Measurements from ENCODE around the gene CAMK4. TPM values are rescaled to one million over a fixed set of nuclear protein-coding genes. Genes with fewer than 3 reads are reported as not detected.

Gene CAMK4
- total RNA-seq, 1 experiment from 2014 or later, result 10.2 TPM

GRCh38 chr5:111375645-111376044 is 151.5 kb downstream of the CAMK4 start:
- H3K9ac ChIP-seq (ENCODE audit: low read length), result no peak overlapping the region
- no peak overlapping the region for H2AFZ ChIP-seq (ENCODE audit: low read depth, low read length, poor library complexity, severe bottlenecking)
- intact Hi-C loops (cut with micrococcal nuclease), result no loop called here
- DNase-seq (ENCODE audit: low read depth, low spot score) (no peak), ATAC-seq (no peak)
- no peak overlapping the region for H3K4me3 ChIP-seq (replicated peaks in 1 of 2; ENCODE audit: low read depth in 1 of 2, low read length in 2 of 2)
- H3K27me3 ChIP-seq (ENCODE audit: insufficient read depth, low read length), result no peaks in the 10 kb centered on the region
- no peaks in the 10 kb centered on the region for H3K79me2 ChIP-seq (ENCODE audit: insufficient read depth, low read length)
- no peaks in the 10 kb centered on the region for H3K4me1 ChIP-seq (ENCODE audit: control insufficient read depth in 1 of 2, insufficient read depth in 2 of 2, low read length in 2 of 2)
- ChIA-PET RAD21 (ENCODE audit: low non-redundant PET in 1 of 2, low total read pairs in 2 of 2, uncharacterized antibody in 2 of 2, unreplicated experiment in 2 of 2) (no interaction called here), CTCF (no interaction called here), POLR2A (no interaction called here)
- H4K20me1 ChIP-seq (ENCODE audit: insufficient read depth), result no peaks in the 10 kb centered on the region
- H3K36me3 ChIP-seq (ENCODE audit: control insufficient read depth in 1 of 2, insufficient read depth in 2 of 2, low read length in 2 of 2), result no peaks in the 10 kb centered on the region
- no peak for TF ChIP-seq RAD21 (IDR thresholded peaks at IDR 0.05; ENCODE audit: low read depth)
- TF ChIP-seq TCF7L2 (IDR thresholded peaks at IDR 0.05; ENCODE audit: borderline replicate concordance, extremely low read depth, insufficient read depth, insufficient read length), result no peak
- TF ChIP-seq, protein P1, sequence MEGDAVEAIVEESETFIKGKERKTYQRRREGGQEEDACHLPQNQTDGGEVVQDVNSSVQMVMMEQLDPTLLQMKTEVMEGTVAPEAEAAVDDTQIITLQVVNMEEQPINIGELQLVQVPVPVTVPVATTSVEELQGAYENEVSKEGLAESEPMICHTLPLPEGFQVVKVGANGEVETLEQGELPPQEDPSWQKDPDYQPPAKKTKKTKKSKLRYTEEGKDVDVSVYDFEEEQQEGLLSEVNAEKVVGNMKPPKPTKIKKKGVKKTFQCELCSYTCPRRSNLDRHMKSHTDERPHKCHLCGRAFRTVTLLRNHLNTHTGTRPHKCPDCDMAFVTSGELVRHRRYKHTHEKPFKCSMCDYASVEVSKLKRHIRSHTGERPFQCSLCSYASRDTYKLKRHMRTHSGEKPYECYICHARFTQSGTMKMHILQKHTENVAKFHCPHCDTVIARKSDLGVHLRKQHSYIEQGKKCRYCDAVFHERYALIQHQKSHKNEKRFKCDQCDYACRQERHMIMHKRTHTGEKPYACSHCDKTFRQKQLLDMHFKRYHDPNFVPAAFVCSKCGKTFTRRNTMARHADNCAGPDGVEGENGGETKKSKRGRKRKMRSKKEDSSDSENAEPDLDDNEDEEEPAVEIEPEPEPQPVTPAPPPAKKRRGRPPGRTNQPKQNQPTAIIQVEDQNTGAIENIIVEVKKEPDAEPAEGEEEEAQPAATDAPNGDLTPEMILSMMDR (IDR thresholded peaks at IDR 0.05 in 2 of 3, conservative IDR thresholded peaks at IDR 0.05 in 1 of 3; ENCODE audit: borderline replicate concordance in 1 of 3, insufficient read depth in 1 of 3, low read depth in 2 of 3, low read length in 2 of 3), result no peak
- no peak for TF ChIP-seq CEBPB (IDR thresholded peaks at IDR 0.05; ENCODE audit: low read depth)
- TF ChIP-seq ZFX (IDR thresholded peaks at IDR 0.05), result no peak
- no peak for TF ChIP-seq CBX3 (IDR thresholded peaks at IDR 0.05; ENCODE audit: low read depth)
- TF ChIP-seq REST (IDR thresholded peaks at IDR 0.05; ENCODE audit: low read depth), result no peak
- H3K4me2 ChIP-seq (ENCODE audit: low read length), result no peak overlapping the region
- H3K9me2 ChIP-seq (ENCODE audit: insufficient read depth), result no peaks in the 10 kb centered on the region
- no peaks in the 10 kb centered on the region for H3K9me3 ChIP-seq (ENCODE audit: control insufficient read depth in 1 of 2, insufficient read depth in 1 of 2, low read depth in 1 of 2, low read length in 2 of 2)
- BruUV-seq (replicated peaks), result no TSS peak
- no peak overlapping the region for H3K27ac ChIP-seq (ENCODE audit: low read depth, low read length)

Measured in HCT116 (cell line).